ENCODE measurements around the gene NCAM1.

- no peak for TF ChIP-seq POLR2AphosphoS2 (IDR thresholded peaks at IDR 0.05; ENCODE audit: low read length)
- TF ChIP-seq PYGO2 (tag; IDR thresholded peaks at IDR 0.05) = no peak
- TF ChIP-seq POLR2A (conservative IDR thresholded peaks at IDR 0.05) = no peak
- no peak for TF ChIP-seq BHLHE40 (IDR thresholded peaks at IDR 0.05; ENCODE audit: low read length)
- no peak for TF ChIP-seq RBM39 (optimal IDR thresholded peaks at IDR 0.05; ENCODE audit: low read depth, low read length)
- no peak for TF ChIP-seq KAT8 (IDR thresholded peaks at IDR 0.05; ENCODE audit: low read depth)
- TF ChIP-seq ZNF140 (CRISPR knock-in tag; IDR thresholded peaks at IDR 0.05) = no peak
- TF ChIP-seq HNRNPLL (IDR thresholded peaks at IDR 0.05; ENCODE audit: low read depth, low read length, poor library complexity, severe bottlenecking) = no peak
- no peak for TF ChIP-seq SP1 (CRISPR knock-in tag; IDR thresholded peaks at IDR 0.05)
- TF ChIP-seq MAZ (CRISPR knock-in tag; conservative IDR thresholded peaks at IDR 0.05 in 1 of 2, IDR thresholded peaks at IDR 0.05 in 1 of 2) = no peak
- TF ChIP-seq HNRNPH1 (optimal IDR thresholded peaks at IDR 0.05; ENCODE audit: low read depth, low read length) = no peak
- TF ChIP-seq KDM5B (IDR thresholded peaks at IDR 0.05; ENCODE audit: insufficient replicate concordance, low read depth, low read length) = no peak
Observed at GRCh38 chr11:113182288-113182687, 221.1 kb downstream of the NCAM1 start.

Data from K562 (cell line).